Parathyroid adenoma (tissue), 2 donors: ENCODE results near the gene OTOG.

Experiments
- H2AFZ ChIP-seq: fragments of 300-600 bp; sonication (generic); one replicate; pipeline ENCODE4 v1.7.0; 2017; ENCODE audit warnings: antibody characterized with exemption, mild to moderate bottlenecking
- H3K27ac ChIP-seq: fragments of 300-600 bp; sonication (generic); one replicate; pipeline ENCODE4 v1.7.0; 2017
- H3K27me3 ChIP-seq: fragments of 300-600 bp; sonication (generic); one replicate; pipeline ENCODE4 v1.7.0; 2017; ENCODE audit warnings: low read length; ENCODE audit not compliant: control insufficient read depth, insufficient read depth
- H3K36me3 ChIP-seq: fragments of 300-600 bp; sonication (generic); one replicate; pipeline ENCODE4 v1.7.0; 2017; ENCODE audit warnings: low read length; ENCODE audit not compliant: control insufficient read depth, insufficient read depth
- H3K4me1 ChIP-seq: fragments of 300-600 bp; sonication (generic); one replicate; pipeline ENCODE4 v1.7.0; 2017; ENCODE audit warnings: control low read depth
- H3K4me2 ChIP-seq: fragments of 300-600 bp; sonication (generic); one replicate; pipeline ENCODE4 v1.7.0; 2017; ENCODE audit warnings: low read length
- H3K4me3 ChIP-seq: fragments of 300-600 bp; sonication (generic); one replicate; pipeline ENCODE4 v1.7.0; 2017; ENCODE audit warnings: low read depth, low read length
- H3K79me2 ChIP-seq: fragments of 300-600 bp; sonication (generic); one replicate; pipeline ENCODE4 v1.7.0; 2017; ENCODE audit warnings: control low read depth
- H3K9ac ChIP-seq: fragments of 300-600 bp; sonication (generic); one replicate; pipeline ENCODE4 v1.7.0; 2017; ENCODE audit warnings: mild to moderate bottlenecking
- H3K9me3 ChIP-seq: fragments of 300-600 bp; sonication (generic); one replicate; pipeline ENCODE4 v1.7.0; 2017; ENCODE audit warnings: low read length; ENCODE audit not compliant: control insufficient read depth
- TF ChIP-seq, protein P1 (sequence below): fragments of 300-600 bp; sonication (generic); IDR thresholded peaks from one replicate; pipeline ENCODE4 v1.7.0; 2017; ENCODE audit warnings: antibody characterized with exemption, mild to moderate bottlenecking
- donor health status: primary hyperparathyroidism.

OTOG gene

DNA sequence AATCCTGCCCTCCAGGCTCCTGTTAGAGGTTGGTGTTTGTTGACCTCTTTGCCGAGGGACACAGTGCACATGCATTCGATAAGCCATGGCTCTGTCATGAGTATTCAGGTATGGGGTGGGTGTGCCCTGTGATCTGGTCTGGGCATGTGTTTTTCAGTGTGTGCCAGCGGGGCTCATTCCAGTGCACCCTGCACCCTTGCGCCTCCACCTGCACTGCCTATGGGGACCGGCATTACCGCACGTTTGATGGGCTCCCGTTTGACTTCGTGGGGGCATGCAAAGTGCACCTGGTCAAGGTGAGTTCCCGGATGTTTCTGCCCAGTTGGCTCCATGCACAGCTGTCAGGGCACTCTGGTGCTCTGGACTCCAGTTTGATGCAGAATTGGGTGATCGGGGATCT, 44.2 kb downstream of the OTOG start:
- no peaks in the 10 kb centered on the region for H3K9me3 ChIP-seq
- H2AFZ ChIP-seq = no peak overlapping the region
- H3K9ac ChIP-seq = no peak overlapping the region
- H3K4me2 ChIP-seq = no peak overlapping the region
- no peaks in the 10 kb centered on the region for H3K36me3 ChIP-seq
- no peak overlapping the region for H3K27ac ChIP-seq
- no peak overlapping the region for H3K4me3 ChIP-seq
- no peaks in the 10 kb centered on the region for H3K4me1 ChIP-seq
- no peaks in the 10 kb centered on the region for H3K79me2 ChIP-seq
- TF ChIP-seq, protein P1, sequence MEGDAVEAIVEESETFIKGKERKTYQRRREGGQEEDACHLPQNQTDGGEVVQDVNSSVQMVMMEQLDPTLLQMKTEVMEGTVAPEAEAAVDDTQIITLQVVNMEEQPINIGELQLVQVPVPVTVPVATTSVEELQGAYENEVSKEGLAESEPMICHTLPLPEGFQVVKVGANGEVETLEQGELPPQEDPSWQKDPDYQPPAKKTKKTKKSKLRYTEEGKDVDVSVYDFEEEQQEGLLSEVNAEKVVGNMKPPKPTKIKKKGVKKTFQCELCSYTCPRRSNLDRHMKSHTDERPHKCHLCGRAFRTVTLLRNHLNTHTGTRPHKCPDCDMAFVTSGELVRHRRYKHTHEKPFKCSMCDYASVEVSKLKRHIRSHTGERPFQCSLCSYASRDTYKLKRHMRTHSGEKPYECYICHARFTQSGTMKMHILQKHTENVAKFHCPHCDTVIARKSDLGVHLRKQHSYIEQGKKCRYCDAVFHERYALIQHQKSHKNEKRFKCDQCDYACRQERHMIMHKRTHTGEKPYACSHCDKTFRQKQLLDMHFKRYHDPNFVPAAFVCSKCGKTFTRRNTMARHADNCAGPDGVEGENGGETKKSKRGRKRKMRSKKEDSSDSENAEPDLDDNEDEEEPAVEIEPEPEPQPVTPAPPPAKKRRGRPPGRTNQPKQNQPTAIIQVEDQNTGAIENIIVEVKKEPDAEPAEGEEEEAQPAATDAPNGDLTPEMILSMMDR = no peak
- H3K27me3 ChIP-seq = no peaks in the 10 kb centered on the region

DNA sequence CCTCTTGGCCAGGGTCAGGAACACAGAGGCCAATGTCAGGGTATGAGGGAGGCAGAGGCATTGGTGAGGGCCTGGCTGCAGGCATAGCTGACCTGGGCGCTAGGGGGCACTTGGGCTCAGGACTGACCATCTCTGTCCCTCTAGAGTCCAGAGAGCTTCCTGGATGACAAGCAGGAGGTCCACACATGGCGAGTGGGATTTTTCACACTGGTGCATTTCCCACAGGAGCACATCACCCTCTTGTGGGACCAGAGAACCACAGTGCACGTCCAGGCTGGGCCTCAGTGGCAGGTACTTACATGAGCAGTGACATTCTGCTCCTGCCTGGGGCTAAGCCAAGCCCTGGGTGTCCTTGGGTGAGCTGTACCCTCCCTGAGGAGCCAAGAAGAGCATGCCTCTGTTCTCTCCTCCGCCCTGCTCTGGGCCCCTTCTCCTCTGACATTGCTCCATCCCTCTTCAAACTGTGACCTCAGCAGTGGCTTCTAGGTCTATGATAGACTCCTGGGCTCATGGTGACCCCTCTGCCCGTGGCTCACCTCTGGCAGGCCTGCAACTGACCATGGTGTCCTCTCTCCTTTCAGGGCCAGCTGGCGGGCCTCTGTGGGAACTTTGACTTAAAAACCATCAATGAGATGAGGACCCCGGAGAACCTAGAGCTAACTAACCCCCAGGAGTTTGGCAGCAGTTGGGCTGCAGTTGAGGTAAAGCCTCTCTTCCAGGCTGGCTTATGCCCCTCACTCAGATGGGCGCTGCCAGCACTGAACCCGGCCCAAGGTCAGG, 46.6 kb downstream of the OTOG start:
- Histone ChIP-seq H3K9ac (no peak overlapping the region), H3K79me2 (no peaks in the 10 kb centered on the region), H3K4me2 (no peak overlapping the region), H2AFZ (no peak overlapping the region), H3K4me1 (no peaks in the 10 kb centered on the region), H3K4me3 (no peak overlapping the region), H3K36me3 (no peaks in the 10 kb centered on the region), H3K27me3 (no peaks in the 10 kb centered on the region), H3K27ac (no peak overlapping the region), H3K9me3 (no peaks in the 10 kb centered on the region)
- TF ChIP-seq, protein P1 = no peak

DNA sequence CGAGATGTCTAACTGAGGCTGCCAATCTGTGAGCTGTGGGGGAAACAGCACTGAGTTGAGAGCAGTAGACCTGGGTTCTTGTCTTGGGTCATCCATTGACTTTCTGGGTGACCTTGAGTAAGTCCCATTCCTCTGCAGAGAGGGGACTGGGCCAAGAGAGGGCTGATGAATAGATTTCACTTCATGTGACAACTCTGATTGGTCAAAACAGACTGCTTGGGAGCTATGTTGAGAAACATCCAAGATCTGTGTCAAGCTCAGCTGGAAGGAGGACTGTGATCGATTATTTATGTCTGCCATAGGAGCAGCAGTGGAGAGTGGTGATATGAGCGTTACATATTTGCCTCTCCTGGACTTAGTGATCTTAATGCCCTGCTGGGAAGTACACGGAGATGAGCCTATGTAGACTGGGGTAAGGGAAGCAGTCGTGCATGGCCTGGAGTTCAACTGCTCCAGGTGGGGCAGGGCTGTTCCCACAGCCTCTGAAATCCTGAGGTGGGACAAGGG, 47.7 kb downstream of the OTOG start:
- Histone ChIP-seq H3K9ac (no peak overlapping the region), H2AFZ (no peak overlapping the region), H3K27ac (no peak overlapping the region), H3K4me1 (no peaks in the 10 kb centered on the region), H3K27me3 (no peaks in the 10 kb centered on the region), H3K36me3 (no peaks in the 10 kb centered on the region), H3K4me2 (no peak overlapping the region), H3K4me3 (no peak overlapping the region), H3K79me2 (no peaks in the 10 kb centered on the region), H3K9me3 (no peaks in the 10 kb centered on the region)
- TF ChIP-seq, protein P1 = no peak

DNA sequence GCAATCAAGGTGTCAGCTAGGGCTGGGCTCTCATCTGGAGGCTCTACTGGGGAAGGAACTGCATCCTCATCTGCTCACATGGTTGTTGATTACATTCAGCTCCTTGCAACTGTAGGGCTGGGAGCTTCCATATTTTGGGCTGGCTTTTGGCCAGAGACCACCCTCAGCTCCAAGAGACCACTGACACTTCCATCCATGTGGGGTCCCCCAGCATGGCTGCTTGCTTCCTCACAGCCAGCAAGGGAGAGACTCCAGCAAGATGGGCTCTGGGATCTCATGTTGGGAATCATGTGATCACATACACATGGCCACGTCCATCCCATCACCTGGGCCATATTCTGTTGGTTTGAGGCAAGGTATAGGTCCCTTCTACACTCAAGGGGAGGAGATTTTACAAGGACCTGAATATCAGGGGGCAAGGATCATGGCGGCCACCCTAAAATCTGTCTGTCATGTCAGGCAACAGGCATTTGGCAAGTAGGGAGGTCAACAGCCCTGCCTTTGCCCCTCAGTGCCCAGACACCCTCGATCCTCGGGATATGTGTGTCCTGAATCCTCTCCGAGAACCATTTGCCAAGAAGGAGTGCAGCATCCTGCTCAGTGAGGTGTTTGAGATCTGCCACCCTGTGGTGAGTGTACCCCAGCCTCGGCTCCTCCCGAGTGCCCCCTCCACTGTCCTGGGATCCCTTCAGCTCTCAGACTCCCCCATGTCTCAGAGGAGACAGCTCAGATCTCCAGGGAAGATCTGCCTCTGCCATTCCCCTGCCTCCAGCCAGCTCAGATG, 48.7 kb downstream of the OTOG start:
- Histone ChIP-seq H3K36me3 (no peaks in the 10 kb centered on the region), H3K27ac (no peak overlapping the region), H3K9me3 (no peaks in the 10 kb centered on the region), H3K4me2 (no peak overlapping the region), H3K79me2 (no peaks in the 10 kb centered on the region), H2AFZ (no peak overlapping the region), H3K9ac (no peak overlapping the region), H3K4me3 (no peak overlapping the region), H3K4me1 (no peaks in the 10 kb centered on the region), H3K27me3 (no peaks in the 10 kb centered on the region)
- TF ChIP-seq, protein P1 = no peak
